ENCODE measurements around the gene KCNAB2.

DNA sequence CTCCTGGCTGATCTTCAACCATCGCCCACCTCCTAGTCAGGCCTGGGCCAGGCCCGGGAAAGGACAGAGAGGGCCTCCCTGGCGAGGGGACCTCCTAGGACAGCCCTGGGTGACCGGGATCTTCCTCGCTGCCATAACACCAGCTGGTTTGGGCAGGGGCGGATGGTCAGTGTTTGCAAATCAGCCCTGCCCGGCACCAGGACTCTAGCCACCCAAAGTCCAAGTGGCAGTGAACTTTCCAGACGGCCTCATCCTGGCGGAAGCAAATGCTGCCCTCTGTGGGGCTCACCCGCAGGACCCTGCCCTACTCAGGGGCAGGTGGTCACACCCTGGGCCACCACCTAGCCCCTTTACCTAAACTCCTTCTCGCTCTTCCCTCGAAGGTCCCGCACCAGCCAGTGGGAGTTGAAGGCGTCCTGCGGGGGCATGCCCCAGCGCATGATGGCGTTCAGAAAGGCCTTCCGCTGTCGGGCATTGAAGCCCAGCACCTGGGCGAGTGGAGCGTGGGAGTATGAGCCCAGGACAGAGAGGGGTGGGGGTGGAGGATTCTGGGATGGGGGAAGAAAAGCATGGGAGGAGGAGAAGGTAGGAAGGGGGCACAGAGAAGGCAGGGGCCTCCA, 79.2 kb downstream of the KCNAB2 start:
- TF ChIP-seq GABPA (IDR thresholded peaks at IDR 0.05; ENCODE audit: low read depth): no peak
- TF ChIP-seq, protein P1, sequence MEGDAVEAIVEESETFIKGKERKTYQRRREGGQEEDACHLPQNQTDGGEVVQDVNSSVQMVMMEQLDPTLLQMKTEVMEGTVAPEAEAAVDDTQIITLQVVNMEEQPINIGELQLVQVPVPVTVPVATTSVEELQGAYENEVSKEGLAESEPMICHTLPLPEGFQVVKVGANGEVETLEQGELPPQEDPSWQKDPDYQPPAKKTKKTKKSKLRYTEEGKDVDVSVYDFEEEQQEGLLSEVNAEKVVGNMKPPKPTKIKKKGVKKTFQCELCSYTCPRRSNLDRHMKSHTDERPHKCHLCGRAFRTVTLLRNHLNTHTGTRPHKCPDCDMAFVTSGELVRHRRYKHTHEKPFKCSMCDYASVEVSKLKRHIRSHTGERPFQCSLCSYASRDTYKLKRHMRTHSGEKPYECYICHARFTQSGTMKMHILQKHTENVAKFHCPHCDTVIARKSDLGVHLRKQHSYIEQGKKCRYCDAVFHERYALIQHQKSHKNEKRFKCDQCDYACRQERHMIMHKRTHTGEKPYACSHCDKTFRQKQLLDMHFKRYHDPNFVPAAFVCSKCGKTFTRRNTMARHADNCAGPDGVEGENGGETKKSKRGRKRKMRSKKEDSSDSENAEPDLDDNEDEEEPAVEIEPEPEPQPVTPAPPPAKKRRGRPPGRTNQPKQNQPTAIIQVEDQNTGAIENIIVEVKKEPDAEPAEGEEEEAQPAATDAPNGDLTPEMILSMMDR (IDR thresholded peaks at IDR 0.05; ENCODE audit: insufficient read depth, low read length): no peak
- no peak for TF ChIP-seq POLR2AphosphoS5 (IDR thresholded peaks at IDR 0.05; ENCODE audit: low read depth)
- TF ChIP-seq, protein P2, sequence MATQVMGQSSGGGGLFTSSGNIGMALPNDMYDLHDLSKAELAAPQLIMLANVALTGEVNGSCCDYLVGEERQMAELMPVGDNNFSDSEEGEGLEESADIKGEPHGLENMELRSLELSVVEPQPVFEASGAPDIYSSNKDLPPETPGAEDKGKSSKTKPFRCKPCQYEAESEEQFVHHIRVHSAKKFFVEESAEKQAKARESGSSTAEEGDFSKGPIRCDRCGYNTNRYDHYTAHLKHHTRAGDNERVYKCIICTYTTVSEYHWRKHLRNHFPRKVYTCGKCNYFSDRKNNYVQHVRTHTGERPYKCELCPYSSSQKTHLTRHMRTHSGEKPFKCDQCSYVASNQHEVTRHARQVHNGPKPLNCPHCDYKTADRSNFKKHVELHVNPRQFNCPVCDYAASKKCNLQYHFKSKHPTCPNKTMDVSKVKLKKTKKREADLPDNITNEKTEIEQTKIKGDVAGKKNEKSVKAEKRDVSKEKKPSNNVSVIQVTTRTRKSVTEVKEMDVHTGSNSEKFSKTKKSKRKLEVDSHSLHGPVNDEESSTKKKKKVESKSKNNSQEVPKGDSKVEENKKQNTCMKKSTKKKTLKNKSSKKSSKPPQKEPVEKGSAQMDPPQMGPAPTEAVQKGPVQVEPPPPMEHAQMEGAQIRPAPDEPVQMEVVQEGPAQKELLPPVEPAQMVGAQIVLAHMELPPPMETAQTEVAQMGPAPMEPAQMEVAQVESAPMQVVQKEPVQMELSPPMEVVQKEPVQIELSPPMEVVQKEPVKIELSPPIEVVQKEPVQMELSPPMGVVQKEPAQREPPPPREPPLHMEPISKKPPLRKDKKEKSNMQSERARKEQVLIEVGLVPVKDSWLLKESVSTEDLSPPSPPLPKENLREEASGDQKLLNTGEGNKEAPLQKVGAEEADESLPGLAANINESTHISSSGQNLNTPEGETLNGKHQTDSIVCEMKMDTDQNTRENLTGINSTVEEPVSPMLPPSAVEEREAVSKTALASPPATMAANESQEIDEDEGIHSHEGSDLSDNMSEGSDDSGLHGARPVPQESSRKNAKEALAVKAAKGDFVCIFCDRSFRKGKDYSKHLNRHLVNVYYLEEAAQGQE (IDR thresholded peaks at IDR 0.05; ENCODE audit: insufficient replicate concordance, low read depth): no peak
- TF ChIP-seq SPI1 (IDR thresholded peaks at IDR 0.05; ENCODE audit: borderline replicate concordance, low read depth): no peak

Measured in HL-60 (cell line).